Prostate gland (tissue), 2 donors: Measurements from ENCODE around the gene RARA.

Experiments
- POLR2A ChIP-seq: fragments of 450-650 bp; IDR thresholded peaks from one replicate; pipeline ENCODE4 v1.6.1; 2016; ENCODE audit warnings: antibody characterized with exemption, mild to moderate bottlenecking
- POLR2AphosphoS5 ChIP-seq: sonication (generic); formaldehyde crosslinking; IDR thresholded peaks from one replicate; pipeline ENCODE4 v1.6.1; 2017; ENCODE audit warnings: antibody characterized with exemption
- TF ChIP-seq, protein P1 (sequence below), 4 experiments: fragments of 200-600 bp in 2 of 4; fragments of 450-650 bp in 2 of 4; sonication (generic) in 2 of 4; IDR thresholded peaks; 1 replicate in 3 of 4; 2 replicates in 1 of 4; pipeline ENCODE4 v1.5.1; 2016 to 2019; ENCODE audit warnings: antibody characterized with exemption in 4 of 4, mild to moderate bottlenecking in 2 of 4, moderate library complexity in 2 of 4

DNA sequence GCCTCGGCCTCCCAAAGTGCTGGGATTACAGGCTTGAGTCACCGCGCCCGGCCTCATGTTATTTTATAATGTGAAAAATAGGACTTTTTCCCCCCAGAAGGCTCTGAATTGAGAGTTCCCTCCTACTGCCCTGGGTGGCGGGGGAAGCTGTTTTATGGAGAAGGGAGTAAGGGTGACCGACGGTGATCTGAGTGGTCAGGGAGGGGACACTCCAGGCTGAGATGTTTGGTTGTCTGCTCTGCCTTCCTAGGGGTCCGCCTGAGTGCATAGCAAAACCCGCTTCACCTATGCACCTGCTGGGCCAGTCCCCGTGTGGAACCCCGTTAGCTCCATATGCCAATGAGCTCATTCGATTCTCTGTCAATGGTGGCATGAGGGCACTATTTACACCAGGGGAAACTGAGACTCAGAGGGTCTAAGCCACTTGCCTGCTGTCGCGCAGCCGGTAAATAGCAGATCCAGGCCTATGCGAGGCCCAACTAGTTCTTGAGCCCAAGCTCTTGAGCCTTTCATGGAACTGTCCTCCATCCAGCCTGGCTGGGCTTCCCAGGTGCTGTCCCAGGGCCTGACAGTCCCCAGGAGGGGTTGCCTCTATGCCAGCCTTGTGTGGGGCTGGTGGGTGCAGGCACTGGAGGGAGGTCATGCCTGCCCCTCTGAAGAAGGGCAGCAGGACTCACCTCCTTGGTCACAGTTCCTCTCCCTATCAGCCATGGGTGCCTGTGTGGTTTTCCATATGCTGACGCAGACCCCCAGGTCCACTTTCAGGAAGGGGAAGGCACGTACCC, 57.3 kb downstream of the RARA start:
- TF ChIP-seq POLR2AphosphoS5 (no peak), POLR2A (no peak)
- TF ChIP-seq, protein P1, sequence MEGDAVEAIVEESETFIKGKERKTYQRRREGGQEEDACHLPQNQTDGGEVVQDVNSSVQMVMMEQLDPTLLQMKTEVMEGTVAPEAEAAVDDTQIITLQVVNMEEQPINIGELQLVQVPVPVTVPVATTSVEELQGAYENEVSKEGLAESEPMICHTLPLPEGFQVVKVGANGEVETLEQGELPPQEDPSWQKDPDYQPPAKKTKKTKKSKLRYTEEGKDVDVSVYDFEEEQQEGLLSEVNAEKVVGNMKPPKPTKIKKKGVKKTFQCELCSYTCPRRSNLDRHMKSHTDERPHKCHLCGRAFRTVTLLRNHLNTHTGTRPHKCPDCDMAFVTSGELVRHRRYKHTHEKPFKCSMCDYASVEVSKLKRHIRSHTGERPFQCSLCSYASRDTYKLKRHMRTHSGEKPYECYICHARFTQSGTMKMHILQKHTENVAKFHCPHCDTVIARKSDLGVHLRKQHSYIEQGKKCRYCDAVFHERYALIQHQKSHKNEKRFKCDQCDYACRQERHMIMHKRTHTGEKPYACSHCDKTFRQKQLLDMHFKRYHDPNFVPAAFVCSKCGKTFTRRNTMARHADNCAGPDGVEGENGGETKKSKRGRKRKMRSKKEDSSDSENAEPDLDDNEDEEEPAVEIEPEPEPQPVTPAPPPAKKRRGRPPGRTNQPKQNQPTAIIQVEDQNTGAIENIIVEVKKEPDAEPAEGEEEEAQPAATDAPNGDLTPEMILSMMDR (IDR thresholded peaks at IDR 0.05), result no peak
